Cardiac septum (tissue), 1 donor: ENCODE data around the gene TSPAN15. TPM values are rescaled to one million over a fixed set of nuclear protein-coding genes. Genes with fewer than 3 reads are reported as not detected.
A peak's percentile ranks its signal among the peaks of the same experiment; 100 is the strongest.

Source experiments
- DNase-seq: peaks from one replicate; pipeline ENCODE4 v3.0.0-alpha.2; 2020; ENCODE audit warnings: low spot score
- intact Hi-C: fragments of 100-400 bp; cut with DNase I; formaldehyde crosslinking; loops from one replicate; pipeline ENCODE4 v1.14.0; 2022
- total RNA-seq: library from RNA; stranded (reverse); fragmentation: NEBNext Ultra II Directional; extraction: Animal tissue kit (Norgen Biotek cat#: 25700); gene quantifications from one replicate; pipeline ENCODE4 v1.2.1, GENCODE V29; 2021
- donor health status: DM: no; HTN: no; CAD: no.

Gene TSPAN15
- total RNA-seq, 1 donor from 2014 or later = 6.9 TPM

GRCh38 chr10:69415049-69415448 lies 36.2 kb upstream of the TSPAN15 start:
- DNase-seq = no peak
- intact Hi-C loops = no loop called here

- intact Hi-C loops = no loop called here
These were observed 35.3 kb upstream of the TSPAN15 start for GRCh38 chr10:69415951-69416350.

GRCh38 chr10:69416695-69417094 lies 34.6 kb upstream of the TSPAN15 start, which contains the start of gene TACR2:
TSS of gene TACR2 (minus strand) at chr10:69416918. CDS start at chr10:69416323, 595 bp downstream.
- intact Hi-C loops = no loop called here
- DNase-seq = no peak

More at GRCh38 chr10:69415951-69416350, 35.3 kb upstream of the TSPAN15 start:
- DNase-seq = no peak

- DNase-seq = no peak
- intact Hi-C loops = no loop called here
These were observed 33.7 kb upstream of the TSPAN15 start for GRCh38 chr10:69417542-69417941.

- DNase-seq = no peak
- intact Hi-C loops = no loop called here
These were observed 33.1 kb upstream of the TSPAN15 start for GRCh38 chr10:69418052-69418752.

GRCh38 chr10:69419096-69419743 lies 32.0 kb upstream of the TSPAN15 start:
- DNase-seq = no peak
- intact Hi-C loops = no loop called here

GRCh38 chr10:69419744-69420126 lies 31.5 kb upstream of the TSPAN15 start:
- no peak for DNase-seq
- intact Hi-C loops = no loop called here

- peak; percentile 90 for DNase-seq
- intact Hi-C loops = no loop called here
These were observed 29.5 kb upstream of the TSPAN15 start for GRCh38 chr10:69421611-69422308.

- intact Hi-C loops = no loop called here
- no peak for DNase-seq
These were observed 28.6 kb upstream of the TSPAN15 start for GRCh38 chr10:69422676-69423075.

GRCh38 chr10:69425041-69425440 lies 26.2 kb upstream of the TSPAN15 start:
- intact Hi-C loops = loop anchor here (5.0 kb wide), 1 partner anchor 212 kb away; no protein-coding TSS in a partner anchor

GRCh38 chr10:69425511-69426298 lies 25.6 kb upstream of the TSPAN15 start:
- intact Hi-C loops = loop anchor here (5.0 kb wide), 1 partner anchor 212 kb away; no protein-coding TSS in a partner anchor
- no peak for DNase-seq

More at GRCh38 chr10:69425041-69425440, 26.2 kb upstream of the TSPAN15 start:
- DNase-seq = no peak

GRCh38 chr10:69426376-69426727 lies 24.9 kb upstream of the TSPAN15 start:
- intact Hi-C loops = loop anchor here (5.0 kb wide), 1 partner anchor 211 kb away; no protein-coding TSS in a partner anchor
- DNase-seq = no peak

GRCh38 chr10:69428165-69428564 lies 23.1 kb upstream of the TSPAN15 start:
- DNase-seq = no peak
- intact Hi-C loops = loop anchor here (5.0 kb wide), 1 partner anchor 209 kb away; no protein-coding TSS in a partner anchor

- intact Hi-C loops = no loop called here
These were observed 17.1 kb upstream of the TSPAN15 start for GRCh38 chr10:69434169-69434568.

GRCh38 chr10:69434926-69435325 lies 16.3 kb upstream of the TSPAN15 start:
- DNase-seq = no peak
- intact Hi-C loops = no loop called here

More at GRCh38 chr10:69434169-69434568, 17.1 kb upstream of the TSPAN15 start:
- DNase-seq = no peak

- intact Hi-C loops = no loop called here
- DNase-seq = no peak
These were observed 15.2 kb upstream of the TSPAN15 start for GRCh38 chr10:69435966-69436520.

GRCh38 chr10:69437321-69438259 lies 13.7 kb upstream of the TSPAN15 start:
- DNase-seq = no peak
- intact Hi-C loops = no loop called here
